GM08714 (cell line): ENCODE measurements around the gene CCDC69.
"Not testable (repeated sequence)": the region's sequence is repeated elsewhere in the genome, so short reads cannot be mapped to it uniquely, and the experiment has no call there.

Experiments
- H3K4me3 ChIP-seq: fragments of 200-500 bp; sonication (Bioruptor generic); 2 replicates; pipeline ENCODE4 v1.5.1; 2014; ENCODE audit warnings: mild to moderate bottlenecking, low read length, inconsistent platforms
- ZNF274 ChIP-seq: IDR thresholded peaks from 2 replicates; pipeline ENCODE4 v1.6.1; 2012; ENCODE audit warnings: mild to moderate bottlenecking, low read depth, low read length

The CCDC69 gene

DNA sequence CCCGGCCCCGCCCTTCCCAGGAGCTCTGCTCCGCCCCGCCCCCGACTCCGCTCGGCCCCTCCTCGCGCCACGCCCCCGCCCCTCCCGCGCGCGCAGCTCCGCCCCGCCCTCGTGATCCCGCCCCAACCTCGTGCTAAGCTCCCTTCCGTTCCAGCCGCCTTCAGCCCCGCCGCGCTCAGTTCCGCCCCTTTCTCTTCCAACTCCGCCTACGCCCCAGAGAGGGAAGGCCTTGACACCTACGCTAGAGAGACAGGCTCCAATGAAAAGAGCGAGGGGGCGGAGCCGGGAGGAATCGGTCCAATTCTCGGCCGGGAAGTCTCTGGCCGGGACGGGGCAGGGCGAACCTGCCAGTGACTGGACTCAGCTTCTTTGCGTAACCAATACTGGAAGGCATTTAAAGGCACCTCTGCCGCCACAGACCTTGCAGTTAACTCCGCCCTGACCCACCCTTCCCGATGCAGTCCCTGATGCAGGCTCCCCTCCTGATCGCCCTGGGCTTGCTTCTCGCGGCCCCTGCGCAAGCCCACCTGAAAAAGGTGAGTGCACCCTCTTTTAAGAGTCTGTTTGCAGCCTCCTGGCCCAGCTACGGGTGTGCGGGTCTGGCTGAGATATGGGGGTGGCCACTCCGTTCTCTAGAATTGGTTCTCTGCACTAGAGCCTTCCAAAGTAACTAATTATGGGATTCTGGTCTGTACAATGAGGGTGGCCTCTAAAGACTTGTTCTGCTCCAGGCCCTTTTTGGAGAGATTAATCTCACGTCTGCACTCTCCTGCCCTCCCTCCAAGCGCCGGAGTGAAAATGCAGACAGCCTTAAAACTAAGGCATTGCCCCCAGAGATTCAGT is 29.1 kb upstream of the CCDC69 start, which contains the start of gene GM2A:
TSS of gene GM2A (plus strand) at position 424 of the 843 bp plus-strand sequence. CDS start at position 456, 32 bp downstream.
- no peak for TF ChIP-seq ZNF274
- H3K4me3 ChIP-seq: peak within 1 kb of the TSS; percentile 87

DNA sequence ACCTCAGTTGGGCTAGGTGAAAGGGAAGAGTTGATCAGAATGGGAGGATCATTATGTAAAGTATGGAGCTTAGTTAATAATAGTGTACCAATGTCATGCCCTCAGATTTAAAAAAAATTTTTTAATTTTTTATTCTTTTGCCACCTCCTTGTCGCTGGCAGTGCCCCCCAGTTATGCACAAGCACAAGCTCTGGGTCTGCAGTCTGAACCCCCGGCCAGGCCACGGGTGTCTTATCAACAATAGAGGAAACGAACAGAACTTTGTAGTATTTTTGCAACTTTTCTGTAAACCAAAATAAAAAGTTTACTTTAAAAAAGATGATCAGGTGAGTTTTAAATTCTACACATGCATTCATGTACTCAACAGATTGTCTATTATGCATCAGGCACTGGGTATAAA is 27.7 kb upstream of the CCDC69 start:
- TF ChIP-seq ZNF274: no peak
- no peak overlapping the region for H3K4me3 ChIP-seq

DNA sequence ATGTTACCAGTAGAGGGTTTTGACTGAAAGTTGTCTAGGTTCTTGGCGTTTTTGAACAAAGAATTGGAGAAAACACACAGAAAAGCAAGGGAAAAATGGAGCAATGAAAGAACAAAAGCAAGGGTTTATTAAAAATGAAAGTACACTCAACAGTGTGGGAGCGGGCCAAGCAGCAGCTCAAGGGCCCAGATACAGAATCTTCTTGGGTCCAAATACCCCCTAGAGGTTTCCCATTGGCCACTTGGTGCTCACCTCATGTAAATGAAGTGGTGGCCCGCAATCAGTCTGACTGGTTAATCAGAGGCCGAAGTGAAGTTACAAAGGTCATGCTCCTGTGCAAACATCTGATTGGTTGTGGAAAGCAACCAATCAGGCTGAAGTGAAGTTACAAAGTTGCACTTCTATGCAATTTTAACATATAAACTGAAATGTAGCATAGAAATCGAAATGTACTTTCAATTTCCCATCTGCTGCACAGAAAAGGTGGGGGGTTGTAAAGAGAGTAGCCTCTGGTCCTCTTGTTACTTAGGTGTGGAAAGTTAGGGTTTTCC is 27.2 kb upstream of the CCDC69 start:
- no peak for TF ChIP-seq ZNF274
- H3K4me3 ChIP-seq: no peak overlapping the region

DNA sequence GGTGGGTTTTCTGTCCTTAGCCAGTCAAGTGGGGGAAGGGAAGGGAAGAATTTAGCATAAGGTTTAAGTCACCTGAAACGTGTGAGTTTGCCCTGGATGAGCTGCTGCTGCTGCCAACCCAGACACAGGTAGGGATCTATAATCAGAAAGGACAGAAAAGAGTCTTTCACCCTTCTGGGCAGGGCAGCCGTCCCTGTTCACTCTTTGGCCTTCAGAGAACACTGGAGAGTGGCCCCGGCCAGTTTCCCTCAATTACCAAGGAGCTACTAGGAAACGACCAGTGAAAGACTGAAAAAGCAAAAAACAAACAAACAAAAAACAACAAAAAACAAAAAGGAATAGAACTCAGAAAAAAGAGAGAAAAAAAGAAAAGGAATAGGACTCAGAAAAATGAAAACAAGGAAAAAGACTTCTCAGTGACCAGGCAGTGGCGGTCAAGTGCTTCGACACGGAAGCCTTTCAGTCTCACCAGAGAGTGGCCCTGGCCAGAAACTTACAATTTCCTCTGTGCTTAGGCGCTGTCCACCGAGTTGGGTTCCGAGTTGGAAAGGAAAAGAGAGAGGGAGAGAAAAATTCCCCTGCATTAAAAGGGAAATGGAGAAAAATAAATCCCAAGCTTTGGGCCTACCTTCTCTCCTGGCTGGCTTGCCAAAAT is 26.6 kb upstream of the CCDC69 start:
- H3K4me3 ChIP-seq: no peak overlapping the region
- TF ChIP-seq ZNF274: no peak

DNA sequence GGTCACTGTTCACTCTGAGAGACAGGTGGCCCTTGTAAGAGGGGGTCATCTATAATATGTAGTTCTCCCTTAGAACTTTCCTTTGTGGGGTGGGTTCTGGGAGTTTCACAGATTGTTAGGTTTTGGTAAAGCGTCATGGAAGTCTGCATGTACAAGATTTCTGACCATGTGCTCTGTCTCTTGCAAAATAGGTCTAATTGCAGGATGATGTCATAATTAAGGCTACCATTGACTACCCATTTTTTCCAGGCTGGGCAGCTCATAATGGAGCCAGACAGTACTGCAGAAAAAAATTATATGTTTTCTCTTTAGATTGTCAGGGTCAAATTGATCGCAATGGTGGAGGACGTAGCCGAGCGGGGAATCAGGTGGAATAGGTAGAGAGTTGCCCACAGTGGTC is 25.4 kb upstream of the CCDC69 start:
- no peak for TF ChIP-seq ZNF274
- H3K4me3 ChIP-seq: no peak overlapping the region

DNA sequence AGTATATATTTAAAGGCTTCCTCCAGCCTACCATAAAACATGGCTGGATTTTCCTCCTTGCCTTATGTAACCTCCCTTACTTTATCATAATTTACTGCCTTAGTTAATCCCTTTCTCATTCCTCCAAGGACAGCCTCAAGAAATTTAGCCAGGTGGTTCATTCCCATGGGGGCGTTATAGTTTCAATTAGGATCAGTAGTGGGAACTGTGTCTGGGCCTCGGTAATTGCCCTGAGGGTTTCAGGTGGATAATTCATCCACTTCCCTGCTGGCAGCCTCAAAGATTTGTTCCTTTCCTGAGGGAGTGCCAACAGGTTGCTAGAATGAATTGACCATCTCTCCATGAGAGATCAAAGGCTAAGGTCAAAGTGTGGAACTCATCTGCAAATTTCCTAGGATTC is 24.8 kb upstream of the CCDC69 start:
- no peak for TF ChIP-seq ZNF274
- H3K4me3 ChIP-seq: no peak overlapping the region

DNA sequence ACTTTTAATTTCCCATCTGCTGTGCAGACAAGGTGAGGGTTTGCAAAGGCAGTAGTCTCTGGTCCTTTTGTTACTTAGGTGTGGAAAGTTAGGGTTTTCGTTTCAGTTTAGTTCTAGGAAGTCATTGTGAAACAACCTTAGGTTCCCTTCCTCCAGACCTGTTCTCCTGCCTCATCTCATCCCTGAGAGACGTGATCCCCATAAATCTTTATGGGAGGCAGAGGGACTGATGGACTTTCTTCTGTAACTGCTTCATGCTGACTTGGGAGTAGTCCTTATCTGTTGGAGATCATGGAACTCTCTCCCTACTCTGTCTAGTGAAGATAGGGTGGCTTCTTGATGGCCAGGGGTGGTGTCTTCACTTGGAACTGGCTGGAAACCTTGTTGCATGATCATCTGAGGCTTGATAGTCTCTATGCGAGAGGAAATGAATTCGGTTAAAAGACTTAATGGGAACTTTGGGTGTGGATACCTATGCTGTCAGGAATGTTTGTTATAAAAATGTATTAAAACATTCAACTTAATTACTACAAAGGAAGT is 21.9 kb upstream of the CCDC69 start:
- H3K4me3 ChIP-seq: no peak overlapping the region
- no peak for TF ChIP-seq ZNF274

DNA sequence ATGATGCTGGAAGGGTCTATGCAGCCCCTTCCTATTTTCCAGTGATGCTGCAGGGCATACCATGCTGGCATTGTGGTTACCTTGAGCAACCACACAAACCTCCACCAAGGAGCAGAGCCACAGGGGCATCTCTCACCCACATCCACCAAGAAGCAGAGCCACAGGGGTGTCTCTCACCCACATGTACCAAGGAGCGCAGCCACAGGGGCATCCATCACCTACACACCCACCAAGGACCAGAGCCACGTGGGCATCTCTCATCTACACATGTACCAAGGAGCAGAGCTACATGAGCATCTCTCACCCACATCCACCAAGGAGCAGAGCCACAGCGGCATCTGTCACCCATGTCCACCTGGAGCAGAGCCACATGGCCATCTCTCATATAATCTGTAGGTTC is 20.3 kb upstream of the CCDC69 start:
- no peak overlapping the region for H3K4me3 ChIP-seq
- TF ChIP-seq ZNF274: no peak

DNA sequence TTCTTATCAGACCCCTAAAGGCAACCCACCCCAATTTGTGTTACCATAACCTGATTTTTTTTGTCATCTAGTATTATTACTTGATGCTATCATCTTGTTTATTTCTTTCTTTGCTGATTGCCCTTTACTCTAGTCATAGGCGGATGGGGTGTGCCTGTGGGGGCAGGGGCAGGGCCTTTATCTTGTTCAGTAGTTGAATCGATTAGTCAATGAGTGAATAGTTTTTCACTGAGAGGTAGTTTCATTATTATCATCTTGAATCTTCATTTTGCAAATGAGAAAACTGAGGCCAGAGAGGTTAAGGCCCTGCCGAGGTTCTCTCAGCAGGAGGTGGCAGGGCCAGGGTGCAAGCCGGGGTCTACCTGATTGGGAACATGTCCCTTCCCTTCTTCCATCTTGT is 19.7 kb upstream of the CCDC69 start:
- H3K4me3 ChIP-seq: no peak overlapping the region
- no peak for TF ChIP-seq ZNF274

DNA sequence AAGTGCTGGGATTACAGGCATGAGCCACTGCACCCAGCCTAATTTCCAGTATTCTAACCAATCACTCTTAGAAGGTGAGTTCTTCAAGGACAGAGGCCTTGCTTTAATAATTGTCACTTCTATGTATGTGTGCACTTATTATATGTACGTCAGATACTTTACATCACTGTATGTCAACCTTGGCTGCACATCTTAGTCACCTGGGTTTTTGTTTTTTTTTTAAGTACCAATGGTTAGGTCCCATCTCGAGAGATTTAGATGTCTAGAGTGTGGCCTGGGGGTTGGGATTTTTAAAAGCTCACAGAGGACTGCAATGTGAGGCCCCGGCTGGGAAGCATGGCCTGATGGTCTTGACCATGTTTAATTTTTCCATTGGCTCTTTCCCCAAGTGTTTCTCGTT is 19.2 kb upstream of the CCDC69 start:
- H3K4me3 ChIP-seq: no peak overlapping the region
- TF ChIP-seq ZNF274: no peak

DNA sequence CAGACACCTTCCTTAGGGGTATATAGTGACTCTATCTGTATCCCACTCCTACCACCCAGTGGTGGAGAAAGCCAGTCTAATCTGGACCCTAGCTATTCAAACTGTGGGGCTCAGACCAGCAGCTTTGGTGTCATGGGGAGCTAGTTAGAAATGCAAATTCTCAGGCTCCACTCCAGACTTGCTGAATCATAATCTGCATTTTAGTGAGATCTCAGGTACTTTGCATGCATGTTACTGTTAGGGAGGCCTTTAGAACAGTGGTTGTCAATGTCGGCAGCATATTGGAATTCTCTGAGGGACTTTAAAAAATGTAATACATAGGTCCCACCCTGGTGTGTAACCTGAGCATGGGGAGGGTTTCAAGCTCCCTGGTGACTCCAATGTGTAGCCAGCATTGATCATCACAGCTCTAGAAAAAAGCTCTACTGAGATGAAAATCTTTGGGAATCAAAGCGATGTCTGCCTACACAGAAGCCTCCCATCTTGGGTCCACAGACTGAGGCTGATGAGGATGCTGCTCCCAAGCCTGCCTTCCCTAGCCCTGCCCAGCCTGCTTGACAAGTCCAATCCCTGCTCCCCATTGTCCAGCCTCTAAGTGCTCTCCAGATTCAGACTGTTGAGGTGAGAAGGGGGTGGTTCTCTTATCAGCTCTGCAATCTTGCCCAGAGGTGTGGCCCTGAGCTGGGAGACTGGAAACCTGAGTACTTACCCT is 17.2 kb upstream of the CCDC69 start:
- H3K4me3 ChIP-seq: no peak overlapping the region
- TF ChIP-seq ZNF274: no peak

DNA sequence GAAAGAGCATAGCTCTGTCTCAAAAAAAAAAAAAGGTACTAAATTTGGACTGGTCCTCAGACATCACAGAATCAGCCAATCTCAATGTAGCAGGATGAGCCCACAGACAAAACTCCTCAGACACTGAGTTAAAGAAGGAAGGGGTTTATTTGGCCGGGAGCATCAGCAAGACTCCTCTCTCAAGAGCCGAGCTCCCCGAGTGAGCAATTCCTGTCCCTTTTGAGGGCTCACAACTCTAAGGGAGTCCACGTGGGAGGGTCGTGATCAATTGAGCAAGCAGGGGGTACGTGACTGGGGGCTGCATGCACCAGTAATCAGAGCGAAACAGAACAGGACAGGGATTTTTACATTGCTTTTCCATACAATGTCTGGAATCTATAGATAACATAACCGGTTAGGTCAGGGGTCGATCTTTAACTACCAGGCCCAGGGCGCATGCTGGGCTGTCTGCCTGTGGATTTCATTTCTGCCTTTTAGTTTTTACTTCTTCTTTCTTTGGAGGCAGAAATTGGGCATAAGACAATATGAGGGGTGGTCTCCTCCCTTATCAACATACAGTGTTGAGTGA is 16.5 kb upstream of the CCDC69 start:
- not testable (repeated sequence) for H3K4me3 ChIP-seq

DNA sequence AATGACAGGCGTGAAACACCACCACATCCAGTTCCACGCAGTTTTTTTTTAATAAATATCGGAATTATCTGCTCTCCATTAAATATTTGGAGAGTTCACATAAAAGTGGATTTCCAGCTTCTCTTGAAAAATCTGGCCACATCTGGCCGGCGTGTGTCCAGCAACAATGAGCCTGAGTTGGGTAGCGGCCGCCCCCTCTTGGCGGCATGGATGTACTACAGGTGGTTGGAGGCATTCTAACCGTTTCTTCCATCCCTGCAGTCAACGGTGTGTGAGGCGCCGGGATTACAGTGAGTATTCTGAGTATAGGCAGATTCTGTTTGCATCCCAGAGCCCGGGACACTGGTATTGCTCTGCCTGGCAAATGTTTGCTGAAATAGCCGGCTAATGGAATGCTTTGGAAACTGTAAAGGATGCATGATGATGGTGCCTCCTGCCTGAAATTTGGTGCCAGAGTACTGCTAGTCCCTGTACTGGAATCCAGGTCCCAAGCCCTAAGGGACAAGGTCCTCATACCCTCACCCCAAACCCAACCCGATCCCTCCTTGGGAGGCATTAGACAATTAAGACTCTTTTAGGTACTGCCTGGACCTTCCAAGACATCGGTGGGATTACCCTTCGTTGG is 15.5 kb upstream of the CCDC69 start:
- H3K4me3 ChIP-seq: no peak overlapping the region; the same call in 1 of the 2 replicates
- TF ChIP-seq ZNF274: no peak
